Umbilical cord (tissue), 2 donors: ENCODE results near the gene PCGF3. TPM values are rescaled to one million over a fixed set of nuclear protein-coding genes. Genes with fewer than 3 reads are reported as not detected.
"Not testable (repeated sequence)": the region's sequence is repeated elsewhere in the genome, so short reads cannot be mapped to it uniquely, and the experiment has no call there.

ENCODE experiments used
- DNase-seq: peaks from one replicate; pipeline ENCODE4 v3.0.0-alpha.2; 2015; ENCODE audit warnings: low spot score
- total RNA-seq: library from RNA; depleted of rRNA; stranded (reverse); fragments of >200 nt; gene quantifications from one replicate; pipeline ENCODE4 v1.2.3, GENCODE V29; 2014; ENCODE audit warnings: low replicate concordance; ENCODE audit not compliant: insufficient read depth

Gene PCGF3
- total RNA-seq, 1 donor from 2014 or later, result 48.4 TPM

- no peak for DNase-seq
Observed at GRCh38 chr4:682490-683172, 23.0 kb upstream of the PCGF3 start.

GRCh38 chr4:683247-683897, 22.3 kb upstream of the PCGF3 start:
- DNase-seq, result no peak

- peak; percentile 68 for DNase-seq
Observed at GRCh38 chr4:683982-684622, 21.5 kb upstream of the PCGF3 start.

- DNase-seq, result no peak
Observed at GRCh38 chr4:684623-685327, 20.9 kb upstream of the PCGF3 start.

GRCh38 chr4:685679-686412, 19.8 kb upstream of the PCGF3 start:
- DNase-seq, result no peak

- DNase-seq, result no peak
Observed at GRCh38 chr4:686413-687040, 19.1 kb upstream of the PCGF3 start.

- DNase-seq, result peak; percentile 66
Observed at GRCh38 chr4:687048-687970, 18.3 kb upstream of the PCGF3 start.

- no peak for DNase-seq
Observed at GRCh38 chr4:687971-688853, 17.4 kb upstream of the PCGF3 start.

GRCh38 chr4:688854-689681, 16.6 kb upstream of the PCGF3 start, which contains the start of gene SLC49A3:
SLC49A3 (minus strand) TSS chr4:689151; CDS start chr4:689127, 24 bp downstream.
- DNase-seq, result no peak

- DNase-seq, result no peak
Observed at GRCh38 chr4:689723-690122, 15.9 kb upstream of the PCGF3 start.

- no peak for DNase-seq
Observed at GRCh38 chr4:692771-693554, 12.7 kb upstream of the PCGF3 start.

- DNase-seq, result not testable (repeated sequence)
Observed at GRCh38 chr4:694341-694940, 11.2 kb upstream of the PCGF3 start.

GRCh38 chr4:699816-700580, 5.6 kb upstream of the PCGF3 start:
- no peak for DNase-seq

- DNase-seq, result no peak
Observed at GRCh38 chr4:700587-701264, 4.9 kb upstream of the PCGF3 start.

GRCh38 chr4:702618-703048, 3.0 kb upstream of the PCGF3 start:
- DNase-seq, result no peak
